Measurements from ENCODE around the gene TFEC.
"Not testable (repeated sequence)": the region's sequence is repeated elsewhere in the genome, so short reads cannot be mapped to it uniquely, and the experiment has no call there.

The TFEC gene, protein sequence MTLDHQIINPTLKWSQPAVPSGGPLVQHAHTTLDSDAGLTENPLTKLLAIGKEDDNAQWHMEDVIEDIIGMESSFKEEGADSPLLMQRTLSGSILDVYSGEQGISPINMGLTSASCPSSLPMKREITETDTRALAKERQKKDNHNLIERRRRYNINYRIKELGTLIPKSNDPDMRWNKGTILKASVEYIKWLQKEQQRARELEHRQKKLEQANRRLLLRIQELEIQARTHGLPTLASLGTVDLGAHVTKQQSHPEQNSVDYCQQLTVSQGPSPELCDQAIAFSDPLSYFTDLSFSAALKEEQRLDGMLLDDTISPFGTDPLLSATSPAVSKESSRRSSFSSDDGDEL

GRCh38 chr7:116030651-116031276 lies at the start of gene TFEC:
TSS of gene TFEC (minus strand) at chr7:116030763. CDS start at chr7:115984441, 46,322 bp downstream.
- DNase-seq = no peak

- DNase-seq = no peak
Observed at GRCh38 chr7:116075351-116076145, 45.0 kb upstream of the TFEC start.

DNA sequence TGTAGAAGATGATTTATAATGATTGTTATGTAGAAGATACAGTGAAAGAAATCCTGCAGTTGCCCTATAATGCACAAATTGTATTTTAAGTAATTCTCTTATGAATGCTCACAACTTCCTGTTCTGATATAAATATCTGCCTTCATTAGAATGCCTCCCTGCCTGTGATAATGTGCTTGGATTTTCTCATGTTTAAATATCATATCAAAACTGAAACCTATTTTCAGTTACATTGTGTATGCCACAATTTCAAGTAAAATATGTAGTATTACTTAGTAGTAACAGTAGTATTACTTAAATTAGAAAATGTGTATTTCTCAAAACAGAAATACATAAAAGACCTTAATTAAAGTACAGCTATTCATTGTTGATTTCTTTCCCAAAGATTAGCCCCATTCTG lies 41.1 kb upstream of the TFEC start:
- no peak for DNase-seq

DNA sequence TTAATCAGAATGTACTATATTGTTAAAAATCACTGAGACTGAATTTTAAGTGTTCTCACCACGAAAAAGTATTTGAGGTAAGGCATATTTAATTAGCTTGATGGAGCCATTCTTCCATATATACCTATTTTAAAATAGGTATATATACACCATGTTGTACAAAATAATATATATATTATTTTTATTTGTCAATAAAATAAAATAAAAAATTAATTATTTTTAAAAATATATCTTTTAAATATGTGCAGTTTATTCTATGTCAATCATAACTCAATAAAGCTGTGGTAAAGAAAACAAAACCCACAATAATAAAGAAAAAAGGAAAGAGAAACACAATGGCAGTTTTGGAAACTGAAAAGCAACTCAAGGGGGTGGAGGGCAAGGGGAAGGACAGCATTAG lies 33.6 kb upstream of the TFEC start:
- no peak for DNase-seq

- no peak for DNase-seq
Observed at GRCh38 chr7:116062666-116063065, 32.1 kb upstream of the TFEC start.

DNA sequence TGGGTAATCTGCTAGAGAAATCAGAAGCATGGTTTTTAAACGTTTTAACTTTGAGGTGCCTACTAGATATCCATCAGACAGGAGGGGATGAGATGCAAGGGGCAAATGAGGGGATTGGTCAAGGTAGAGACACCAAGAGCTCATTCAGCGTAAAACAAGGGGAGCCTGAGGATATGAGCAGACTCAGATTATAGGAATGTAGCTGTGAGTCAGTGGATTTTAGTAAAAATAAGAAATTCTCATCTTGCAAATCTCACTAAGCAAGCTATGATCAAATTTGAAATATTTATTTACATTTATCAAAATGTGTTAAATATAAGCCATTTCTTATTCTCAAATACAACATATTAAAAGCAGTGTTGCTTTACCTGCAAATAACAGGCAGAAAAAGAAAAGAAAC lies 21.4 kb upstream of the TFEC start:
- no peak for DNase-seq

GRCh38 chr7:116047261-116047660 lies 16.7 kb upstream of the TFEC start:
- DNase-seq = not testable (repeated sequence)

DNA sequence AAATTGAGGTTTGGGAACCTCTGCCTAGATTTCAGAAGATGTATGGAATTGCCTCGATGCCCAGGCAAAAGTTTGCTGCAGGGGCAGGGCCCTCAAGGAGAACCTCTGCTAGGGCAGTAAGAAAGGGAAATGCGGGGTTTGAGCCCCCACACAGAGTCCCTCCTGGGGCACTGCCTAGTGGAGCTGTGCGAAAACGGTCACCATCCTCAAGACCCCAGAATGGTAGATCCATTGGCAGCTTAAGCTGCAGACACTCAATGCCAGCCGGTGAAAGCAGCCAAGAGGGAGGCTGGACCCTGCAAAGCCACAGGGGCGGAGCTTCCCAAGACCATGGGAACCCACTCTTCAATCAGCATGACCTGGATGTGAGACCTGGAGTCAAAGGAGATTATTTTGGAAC lies 15.0 kb upstream of the TFEC start:
- no peak for DNase-seq

DNA sequence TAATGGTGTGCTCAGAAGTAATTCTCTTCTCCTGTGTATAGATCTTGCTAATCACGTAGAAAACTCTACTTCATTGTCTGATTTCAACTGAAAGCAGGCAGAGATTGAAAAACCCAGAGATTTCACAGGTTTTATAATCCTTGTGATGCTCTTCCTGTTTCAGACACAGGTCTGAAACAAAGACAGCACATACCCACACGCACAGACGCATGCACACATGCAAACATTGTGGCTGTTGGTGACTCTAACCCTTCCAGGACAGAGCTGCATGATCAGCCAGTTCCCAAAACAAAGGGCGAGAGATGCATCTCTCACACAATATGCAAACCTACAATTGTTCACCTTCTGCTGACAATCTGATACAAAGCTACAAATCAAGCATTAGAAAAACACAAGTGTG lies 11.1 kb upstream of the TFEC start:
- no peak for DNase-seq

- DNase-seq = no peak
Observed at GRCh38 chr7:116037401-116037800, 6.8 kb upstream of the TFEC start.

GRCh38 chr7:116034411-116034810 lies 3.8 kb upstream of the TFEC start:
- DNase-seq = no peak

DNA sequence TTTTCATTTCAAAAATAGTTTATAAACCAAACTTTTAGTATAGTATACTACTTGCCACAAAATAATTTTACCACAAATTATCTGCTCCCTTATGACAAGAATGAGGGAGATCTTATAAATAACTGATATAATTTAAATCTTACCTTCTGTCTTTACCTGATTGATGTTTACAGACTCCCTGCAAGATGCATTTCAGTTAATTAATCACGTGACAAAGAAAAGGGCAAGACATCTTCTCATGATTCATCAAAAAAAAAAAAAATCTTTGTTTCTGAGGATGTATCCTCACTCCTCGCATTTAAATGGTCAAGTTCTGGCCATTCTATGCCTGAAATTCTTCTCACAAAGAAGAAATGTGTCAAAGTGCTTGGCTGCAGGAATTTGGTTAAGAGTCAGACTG lies 2.3 kb upstream of the TFEC start:
- DNase-seq = no peak

DNA sequence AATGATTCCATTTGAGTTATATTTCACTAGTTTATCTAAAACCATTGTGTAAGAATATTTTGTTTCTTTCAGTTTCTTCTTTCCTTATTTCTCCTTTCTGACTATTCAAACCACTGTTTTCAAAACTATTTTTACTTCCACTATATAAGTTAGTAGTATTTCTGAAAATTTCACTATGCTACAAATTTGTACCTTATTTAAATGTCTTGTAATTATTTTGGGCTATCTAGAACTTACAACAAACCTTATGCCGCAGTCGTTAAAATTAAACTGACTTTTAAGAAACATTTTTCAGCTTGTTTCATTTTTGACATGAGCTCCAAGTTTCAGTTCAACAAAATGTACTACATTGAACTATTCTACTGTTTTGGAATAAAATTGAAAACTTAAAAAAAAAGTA lies 1.8 kb downstream of the TFEC start:
- DNase-seq = no peak

DNA sequence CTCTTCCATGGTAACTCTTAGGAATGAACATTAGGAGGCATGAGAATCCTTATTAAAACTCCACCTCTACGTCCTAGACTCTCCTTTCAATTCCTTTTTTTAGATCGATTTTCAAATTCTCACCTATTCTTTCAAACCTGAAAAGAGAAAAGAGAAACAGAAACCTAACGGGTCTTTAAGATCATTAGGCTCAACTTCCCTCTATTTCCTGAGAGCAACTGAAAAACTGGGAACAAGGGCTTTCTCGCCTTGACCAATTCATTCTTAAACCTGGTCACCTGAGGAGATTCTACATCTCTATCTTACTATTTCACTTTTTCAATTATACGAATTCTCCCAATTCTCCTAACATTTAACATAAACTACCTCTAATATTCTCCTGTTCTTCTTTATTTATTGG lies 2.8 kb downstream of the TFEC start:
- DNase-seq = no peak

DNA sequence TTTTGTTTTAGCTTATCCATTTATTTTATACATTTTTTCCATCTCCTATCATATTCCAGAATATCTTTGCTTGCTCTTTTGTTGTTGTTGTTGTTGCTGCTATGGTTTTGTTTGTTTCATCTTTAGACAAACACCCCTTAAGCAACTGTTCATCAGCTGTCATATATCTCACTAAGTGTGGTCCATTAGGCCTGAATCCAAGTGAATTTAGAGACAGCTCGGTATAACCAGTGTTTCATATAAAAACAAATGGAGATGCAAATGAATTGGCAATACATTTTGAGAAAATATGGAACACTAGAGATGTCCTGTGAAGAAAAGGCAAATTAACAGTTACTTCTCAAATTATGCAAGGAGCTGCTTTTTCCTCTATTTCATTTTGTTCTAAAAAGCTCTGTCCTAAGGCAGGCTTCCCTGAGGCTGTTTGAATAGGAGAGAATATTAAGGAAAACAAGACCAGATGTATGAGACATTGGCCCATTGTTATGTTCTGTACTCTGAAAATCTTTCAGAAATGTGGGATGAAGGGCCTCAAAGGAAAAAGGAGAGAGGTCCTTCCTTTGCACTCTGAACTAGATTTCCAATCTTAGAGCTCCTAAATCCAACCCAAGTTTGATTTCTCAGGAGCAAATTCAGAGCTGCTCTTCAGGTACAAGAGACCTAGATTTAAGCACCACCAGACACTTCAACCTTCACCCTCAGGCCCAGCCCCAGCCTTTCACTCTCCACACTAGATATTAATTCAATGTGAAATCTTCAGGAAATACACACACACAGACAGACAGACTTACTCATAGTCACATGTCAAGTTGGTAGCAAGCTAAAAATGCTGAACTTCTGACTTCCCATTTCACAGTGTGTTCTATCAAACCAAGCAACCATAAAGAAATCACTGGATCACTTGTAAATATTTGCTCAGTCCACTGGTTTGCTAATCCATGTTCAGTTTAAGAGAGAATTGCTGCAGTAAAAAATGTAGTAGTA lies 5.4 kb downstream of the TFEC start:
- no peak for DNase-seq

DNA sequence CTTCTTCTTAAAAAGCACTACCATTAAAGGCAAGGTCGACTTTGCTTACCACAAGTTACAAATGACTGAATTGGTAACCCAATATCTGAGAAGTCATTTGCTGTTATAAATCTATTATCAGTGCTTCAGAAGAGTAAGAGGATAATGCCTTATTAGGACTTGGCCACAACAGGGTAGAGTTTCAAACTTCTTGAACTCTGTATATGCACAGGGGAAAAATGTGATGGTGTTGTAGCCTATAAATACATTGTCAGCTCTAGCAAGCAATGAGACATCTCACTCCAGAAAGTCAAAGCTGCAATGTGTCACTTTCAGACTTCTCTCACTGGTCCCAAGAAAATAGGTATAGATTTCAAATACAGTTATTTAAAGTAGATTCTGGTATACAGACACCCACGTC lies 9.3 kb downstream of the TFEC start:
- DNase-seq = no peak

GRCh38 chr7:116018731-116019130 lies 11.8 kb downstream of the TFEC start:
- no peak for DNase-seq

- no peak for DNase-seq
Observed at GRCh38 chr7:116013675-116014074, 16.9 kb downstream of the TFEC start.

GRCh38 chr7:116011584-116011983 lies 19.0 kb downstream of the TFEC start:
- no peak for DNase-seq

- DNase-seq = not testable (repeated sequence)
Observed at GRCh38 chr7:116004762-116005161, 25.8 kb downstream of the TFEC start.

GRCh38 chr7:115997221-115997620 lies 33.3 kb downstream of the TFEC start:
- no peak for DNase-seq

- no peak for DNase-seq
Observed at GRCh38 chr7:115995701-115996100, 34.9 kb downstream of the TFEC start.

- DNase-seq = no peak
Observed at GRCh38 chr7:115988401-115988800, 42.2 kb downstream of the TFEC start.

Measured in activated CD4-positive, alpha-beta T cell treated with anti-CD3 and anti-CD28 coated beads, Interleukin-2, amount 50 U/mL, for 1 hour (primary cell).